Activated CD4-positive, alpha-beta T cell treated with anti-CD3 and anti-CD28 coated beads, Interleukin-10, Interleukin-2, amounts not matched to agents 100 ng/mL and 50 ng/mL, durations not matched to agents 16 hours and 8 hours (primary cell): ENCODE results near the gene FOXG1.

Experiments
- DNase-seq: peaks from one replicate; pipeline ENCODE4 v3.0.0-alpha.2; 2020

The FOXG1 gene

GRCh38 chr14:28766469-28766955 is at the start of gene FOXG1:
TSS of gene FOXG1 (plus strand) at chr14:28766787. CDS start at chr14:28767280, 493 bp downstream.
- no peak for DNase-seq

GRCh38 chr14:28719130-28719529 is 47.5 kb upstream of the FOXG1 start:
- no peak for DNase-seq

GRCh38 chr14:28731358-28731757 is 35.2 kb upstream of the FOXG1 start:
- DNase-seq, result no peak

- no peak for DNase-seq
These were observed 24.3 kb upstream of the FOXG1 start for GRCh38 chr14:28742171-28742846.

GRCh38 chr14:28744126-28744525 is 22.5 kb upstream of the FOXG1 start:
- DNase-seq, result no peak

GRCh38 chr14:28745176-28745575 is 21.4 kb upstream of the FOXG1 start:
- no peak for DNase-seq

GRCh38 chr14:28746247-28746646 is 20.3 kb upstream of the FOXG1 start:
- no peak for DNase-seq

GRCh38 chr14:28751467-28752058 is 15.0 kb upstream of the FOXG1 start:
- peak; percentile 39 for DNase-seq

GRCh38 chr14:28754209-28754985 is 12.2 kb upstream of the FOXG1 start:
- peak; percentile 34 for DNase-seq

GRCh38 chr14:28755198-28755815 is 11.3 kb upstream of the FOXG1 start:
- no peak for DNase-seq

GRCh38 chr14:28755884-28756268 is 10.7 kb upstream of the FOXG1 start:
- no peak for DNase-seq

GRCh38 chr14:28756269-28756883 is 10.2 kb upstream of the FOXG1 start:
- no peak for DNase-seq

- peak; percentile 16 for DNase-seq
These were observed 9.6 kb upstream of the FOXG1 start for GRCh38 chr14:28756884-28757570.

- DNase-seq, result no peak
These were observed 8.8 kb upstream of the FOXG1 start for GRCh38 chr14:28757786-28758185.

- no peak for DNase-seq
These were observed 8.2 kb upstream of the FOXG1 start for GRCh38 chr14:28758253-28758884.

- DNase-seq, result no peak
These were observed 7.5 kb upstream of the FOXG1 start for GRCh38 chr14:28758885-28759652.

GRCh38 chr14:28759653-28760313 is 6.8 kb upstream of the FOXG1 start:
- no peak for DNase-seq

GRCh38 chr14:28760431-28760996 is 6.1 kb upstream of the FOXG1 start:
- DNase-seq, result no peak

- no peak for DNase-seq
These were observed 4.9 kb upstream of the FOXG1 start for GRCh38 chr14:28761438-28762291.
